Tibial nerve (tissue), 4 donors: ENCODE results near the gene RPA1. TPM values are rescaled to one million over a fixed set of nuclear protein-coding genes. Genes with fewer than 3 reads are reported as not detected.

Experiments
- DNase-seq, 2 donors: peaks; one replicate each; pipeline ENCODE4 v3.0.0-alpha.2; 2019; ENCODE audit warnings: low spot score in 2 of 2
- H3K27ac ChIP-seq, 4 donors: fragments of 200-600 bp; sonication (generic) in 3 of 4; one replicate each; pipeline ENCODE4 v1.5.1; 2017 to 2019; ENCODE audit warnings: mild to moderate bottlenecking in 1 of 4
- H3K27me3 ChIP-seq, 2 donors: fragments of 200-600 bp; sonication (generic) in 1 of 2; one replicate each; pipeline versions ENCODE4 v1.5.1 to v1.6.0; 2017 to 2019
- H3K36me3 ChIP-seq, 3 donors: fragments of 200-600 bp; sonication (generic); one replicate each; pipeline ENCODE4 v1.5.1; 2018 to 2019
- H3K4me1 ChIP-seq, 4 donors: fragments of 200-600 bp; sonication (generic) in 3 of 4; one replicate each; pipeline ENCODE4 v1.5.1; 2017 to 2019
- H3K4me3 ChIP-seq, 4 donors: fragments of 200-600 bp; sonication (generic) in 3 of 4; one replicate each; pipeline ENCODE4 v1.5.1; 2017 to 2019; ENCODE audit warnings: mild to moderate bottlenecking in 1 of 4, moderate library complexity in 1 of 4
- H3K9me3 ChIP-seq, 4 donors: fragments of 200-600 bp; sonication (generic) in 3 of 4; one replicate each; pipeline ENCODE4 v1.5.1; 2017 to 2019
- EP300 ChIP-seq, 2 donors: sonication (generic); formaldehyde crosslinking; IDR thresholded peaks; one replicate each; pipeline ENCODE4 v1.6.1; 2017; ENCODE audit warnings: antibody characterized with exemption in 2 of 2, mild to moderate bottlenecking in 1 of 2
- POLR2A ChIP-seq, 2 donors: fragments of 450-650 bp; IDR thresholded peaks; one replicate each; pipeline ENCODE4 v1.6.1; 2017; ENCODE audit warnings: antibody characterized with exemption in 2 of 2, mild to moderate bottlenecking in 2 of 2, moderate library complexity in 2 of 2
- WGBS, 2 donors: methylation state at CpG; one replicate each; pipeline ENCODE4 v1.1.5; 2018; 5-methylcytosine and 5-hydroxymethylcytosine counted together
- total RNA-seq, 4 donors: library from RNA; depleted of rRNA; stranded (reverse); fragments of >200 nt; gene quantifications; one replicate each; pipeline ENCODE4 v1.1.0, GENCODE V29; 2016
- TF ChIP-seq, protein P1 (sequence below), 5 experiments: fragments of 200-600 bp in 3 of 5; fragments of 450-650 bp in 2 of 5; sonication (generic) in 3 of 5; IDR thresholded peaks; one replicate each; pipeline ENCODE4 v1.5.1; 2016 to 2019; ENCODE audit warnings: antibody characterized with exemption in 5 of 5, mild to moderate bottlenecking in 3 of 5, moderate library complexity in 2 of 5

The RPA1 gene
- total RNA-seq, 4 donors from 2014 or later, result 18.0 to 31.0 (median 26.7) TPM

- no peak for TF ChIP-seq EP300 (IDR thresholded peaks at IDR 0.05)
- no peak for TF ChIP-seq POLR2A (IDR thresholded peaks at IDR 0.05)
- TF ChIP-seq, protein P1, sequence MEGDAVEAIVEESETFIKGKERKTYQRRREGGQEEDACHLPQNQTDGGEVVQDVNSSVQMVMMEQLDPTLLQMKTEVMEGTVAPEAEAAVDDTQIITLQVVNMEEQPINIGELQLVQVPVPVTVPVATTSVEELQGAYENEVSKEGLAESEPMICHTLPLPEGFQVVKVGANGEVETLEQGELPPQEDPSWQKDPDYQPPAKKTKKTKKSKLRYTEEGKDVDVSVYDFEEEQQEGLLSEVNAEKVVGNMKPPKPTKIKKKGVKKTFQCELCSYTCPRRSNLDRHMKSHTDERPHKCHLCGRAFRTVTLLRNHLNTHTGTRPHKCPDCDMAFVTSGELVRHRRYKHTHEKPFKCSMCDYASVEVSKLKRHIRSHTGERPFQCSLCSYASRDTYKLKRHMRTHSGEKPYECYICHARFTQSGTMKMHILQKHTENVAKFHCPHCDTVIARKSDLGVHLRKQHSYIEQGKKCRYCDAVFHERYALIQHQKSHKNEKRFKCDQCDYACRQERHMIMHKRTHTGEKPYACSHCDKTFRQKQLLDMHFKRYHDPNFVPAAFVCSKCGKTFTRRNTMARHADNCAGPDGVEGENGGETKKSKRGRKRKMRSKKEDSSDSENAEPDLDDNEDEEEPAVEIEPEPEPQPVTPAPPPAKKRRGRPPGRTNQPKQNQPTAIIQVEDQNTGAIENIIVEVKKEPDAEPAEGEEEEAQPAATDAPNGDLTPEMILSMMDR (IDR thresholded peaks at IDR 0.05), result no peak
- H3K4me1 ChIP-seq, result peaks cover 0 to 22% (median 9%) of the 10 kb centered on the region in 4 donors
- H3K4me3 ChIP-seq, result no peak overlapping the region
- peaks cover 0 to 47% of the 10 kb centered on the region in 2 donors for H3K27me3 ChIP-seq
- peaks cover 0 to 10% (median 0%) of the 10 kb centered on the region in 3 donors for H3K36me3 ChIP-seq
- 72 to 73% methylated on average over 17 of the region's 17 CpGs for WGBS, 2 donors
- H3K27ac ChIP-seq, result no peak overlapping the region
- DNase-seq, result no peak
- no peaks in the 10 kb centered on the region for H3K9me3 ChIP-seq
These were observed 74.7 kb downstream of the RPA1 start for GRCh38 chr17:1904273-1905182.

DNA sequence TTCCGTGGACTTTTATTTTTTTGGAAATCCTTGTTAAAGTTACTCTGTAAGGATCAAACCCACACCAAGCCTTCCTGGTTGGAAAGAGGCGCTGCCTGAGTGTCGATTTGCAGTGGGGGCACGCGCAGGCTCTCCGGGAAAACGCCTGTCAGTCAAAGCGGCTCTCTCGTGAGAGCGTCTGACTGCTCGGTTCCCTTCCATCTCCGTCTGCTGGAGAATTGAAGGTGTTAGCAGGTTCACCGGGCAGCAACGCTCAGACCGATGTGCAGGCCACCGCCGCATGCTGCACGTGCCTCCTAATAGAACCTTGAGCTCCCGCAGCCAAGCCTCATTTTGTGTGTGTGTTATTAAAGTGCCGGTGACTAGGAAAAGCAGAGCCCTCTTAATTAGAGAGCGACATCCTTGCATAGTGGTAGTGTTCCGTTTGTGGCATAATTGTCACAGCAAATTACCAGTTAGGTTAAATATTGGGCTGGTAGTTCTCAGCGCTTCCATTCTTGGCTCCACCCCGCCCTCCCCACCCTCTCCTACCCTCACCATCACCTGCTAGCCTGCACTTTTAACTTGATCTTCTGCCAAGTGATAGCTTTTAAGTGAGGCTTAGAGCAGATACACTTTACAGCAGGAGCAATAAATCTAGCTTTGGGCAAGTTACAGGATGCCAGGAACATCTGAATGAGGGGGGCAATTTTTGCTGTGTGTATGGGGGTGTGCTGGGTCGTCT, 75.5 kb downstream of the RPA1 start:
- Histone ChIP-seq H3K36me3 (peaks cover 0 to 7% (median 0%) of the 10 kb centered on the region in 3 donors), H3K9me3 (no peaks in the 10 kb centered on the region), H3K4me3 (no peak overlapping the region), H3K27me3 (peaks cover 0 to 55% of the 10 kb centered on the region in 2 donors), H3K27ac (no peak overlapping the region), H3K4me1 (peaks cover 0 to 22% (median 9%) of the 10 kb centered on the region in 4 donors)
- WGBS, 2 donors, result 30 to 32% methylated on average over 25 of the region's 25 CpGs
- TF ChIP-seq, protein P1 (IDR thresholded peaks at IDR 0.05), result no peak
- no peak for TF ChIP-seq EP300 (IDR thresholded peaks at IDR 0.05)
- no peak for TF ChIP-seq POLR2A (IDR thresholded peaks at IDR 0.05)
- no peak for DNase-seq

DNA sequence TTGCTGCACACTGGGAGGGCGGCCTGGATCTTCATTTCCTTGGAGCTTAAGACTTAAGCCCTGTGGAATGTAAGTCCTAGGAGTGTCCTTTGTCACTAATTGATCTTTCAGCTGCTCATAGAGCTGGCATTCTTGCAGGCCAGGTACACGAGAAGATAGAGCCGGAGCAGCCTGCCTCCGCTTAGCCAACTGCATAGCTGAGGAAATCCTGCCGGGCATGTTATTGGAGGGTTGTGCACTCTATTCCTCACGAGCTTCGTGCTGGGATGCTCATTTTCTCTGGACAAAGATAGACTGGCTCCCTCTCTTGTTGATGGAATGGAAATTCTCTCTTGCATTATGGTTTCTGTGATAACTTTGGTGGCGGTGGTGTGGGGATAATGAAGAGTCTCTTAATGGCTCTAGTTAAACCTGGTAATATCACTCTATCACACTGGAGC, 76.9 kb downstream of the RPA1 start:
- peaks cover 0 to 68% of the 10 kb centered on the region in 2 donors for H3K27me3 ChIP-seq
- H3K4me3 ChIP-seq, result no peak overlapping the region
- H3K36me3 ChIP-seq, result peaks cover 0 to 7% (median 0%) of the 10 kb centered on the region in 3 donors
- 27 to 52% methylated on average over 8 of the region's 8 CpGs for WGBS, 2 donors
- TF ChIP-seq, protein P1 (IDR thresholded peaks at IDR 0.05), result no peak
- TF ChIP-seq EP300 (IDR thresholded peaks at IDR 0.05) (no peak), POLR2A (IDR thresholded peaks at IDR 0.05) (no peak)
- DNase-seq, result no peak
- H3K9me3 ChIP-seq, result no peaks in the 10 kb centered on the region
- no peak overlapping the region for H3K27ac ChIP-seq
- H3K4me1 ChIP-seq, result peaks cover 0 to 22% (median 9%) of the 10 kb centered on the region in 4 donors

- Histone ChIP-seq H3K9me3 (no peaks in the 10 kb centered on the region), H3K4me3 (no peak overlapping the region), H3K36me3 (peaks cover 0 to 5% (median 0%) of the 10 kb centered on the region in 3 donors), H3K4me1 (peaks cover 0 to 22% (median 9%) of the 10 kb centered on the region in 4 donors), H3K27ac (no peak overlapping the region), H3K27me3 (peaks cover 0 to 73% of the 10 kb centered on the region in 2 donors)
- no peak for DNase-seq
- TF ChIP-seq EP300 (IDR thresholded peaks at IDR 0.05) (no peak), POLR2A (IDR thresholded peaks at IDR 0.05) (no peak)
- TF ChIP-seq, protein P1 (IDR thresholded peaks at IDR 0.05), result no peak
- 56 to 71% methylated on average over 17 of the region's 17 CpGs for WGBS, 2 donors
These were observed 77.4 kb downstream of the RPA1 start for GRCh38 chr17:1907216-1907631.
